Ectodermal cell (in vitro differentiated cells): Measurements from ENCODE around the gene PPP2CA.
"Not testable (repeated sequence)": the region's sequence is repeated elsewhere in the genome, so short reads cannot be mapped to it uniquely, and the experiment has no call there.

Experiments used
- H3K27ac ChIP-seq: 2 replicates; pipeline ENCODE4 v1.7.0; 2013; ENCODE audit warnings: mild to moderate bottlenecking, low read depth, low read length; ENCODE audit not compliant: insufficient read depth, poor library complexity, severe bottlenecking
- H3K27me3 ChIP-seq: 2 replicates; pipeline ENCODE4 v1.7.0; 2013; ENCODE audit warnings: mild to moderate bottlenecking, low read length; ENCODE audit not compliant: insufficient read depth, control insufficient read depth, poor library complexity, severe bottlenecking
- H3K36me3 ChIP-seq: one replicate; pipeline ENCODE4 v1.7.0; 2013; ENCODE audit warnings: low read length; ENCODE audit not compliant: control insufficient read depth, insufficient read depth
- H3K4me1 ChIP-seq: one replicate; pipeline ENCODE4 v1.7.0; 2013; ENCODE audit warnings: low read length; ENCODE audit not compliant: control insufficient read depth, insufficient read depth
- H3K4me3 ChIP-seq: 2 replicates; pipeline ENCODE4 v1.7.0; 2013; ENCODE audit warnings: low read depth, low read length, control low read depth; ENCODE audit not compliant: insufficient read depth
- H3K9me3 ChIP-seq: 2 replicates; pipeline ENCODE4 v1.7.0; 2013; ENCODE audit warnings: mild to moderate bottlenecking, low read length, moderate library complexity; ENCODE audit not compliant: control insufficient read depth
- WGBS, 2 experiments: methylation state at CpG; one replicate each; pipeline ENCODE4 v1.1.7; 2013; ENCODE audit warnings: missing lambda C conversion rate in 2 of 2; 5-methylcytosine and 5-hydroxymethylcytosine counted together

Gene PPP2CA

GRCh38 chr5:134255418-134256150 is 29.7 kb upstream of the PPP2CA start:
- no peaks in the 10 kb centered on the region for H3K36me3 ChIP-seq
- H3K27ac ChIP-seq, result no peak overlapping the region
- H3K27me3 ChIP-seq, result no peaks in the 10 kb centered on the region
- H3K4me1 ChIP-seq, result no peaks in the 10 kb centered on the region
- no peaks in the 10 kb centered on the region for H3K9me3 ChIP-seq
- H3K4me3 ChIP-seq, result no peak overlapping the region
- 87 to 90% methylated on average over 2 of the region's 2 CpGs for WGBS, 2 experiments

- not testable (repeated sequence) for H3K9me3 ChIP-seq, H3K36me3 ChIP-seq, H3K4me3 ChIP-seq, H3K27me3 ChIP-seq, H3K4me1 ChIP-seq, H3K27ac ChIP-seq
- WGBS, 2 experiments, result 88 to 93% methylated on average over 7 to 8 of the region's 8 CpGs
Measured at GRCh38 chr5:134253368-134254153, 27.7 kb upstream of the PPP2CA start.

GRCh38 chr5:134252671-134253070 is 26.8 kb upstream of the PPP2CA start:
- Histone ChIP-seq H3K27me3 (no peaks in the 10 kb centered on the region), H3K27ac (no peak overlapping the region)
- 83 to 85% methylated on average over 5 of the region's 5 CpGs for WGBS, 2 experiments

GRCh38 chr5:134250949-134251348 is 25.1 kb upstream of the PPP2CA start:
- WGBS, 2 experiments, result 85 to 95% methylated on average over 3 of the region's 3 CpGs
- Histone ChIP-seq H3K9me3 (no peaks in the 10 kb centered on the region), H3K27me3 (no peaks in the 10 kb centered on the region), H3K27ac (no peak overlapping the region), H3K4me3 (no peak overlapping the region), H3K4me1 (peaks cover 7% of the 10 kb centered on the region), H3K36me3 (no peaks in the 10 kb centered on the region)

More at GRCh38 chr5:134252671-134253070, 26.8 kb upstream of the PPP2CA start:
- no peak overlapping the region for H3K4me3 ChIP-seq
- peaks cover under 1% of the 10 kb centered on the region for H3K4me1 ChIP-seq
- no peaks in the 10 kb centered on the region for H3K9me3 ChIP-seq
- H3K36me3 ChIP-seq, result no peaks in the 10 kb centered on the region

GRCh38 chr5:134249469-134250379 is 23.9 kb upstream of the PPP2CA start:
- Histone ChIP-seq H3K27ac (no peak overlapping the region), H3K4me3 (no peak overlapping the region), H3K9me3 (no peaks in the 10 kb centered on the region), H3K36me3 (no peaks in the 10 kb centered on the region), H3K4me1 (peaks cover 7% of the 10 kb centered on the region), H3K27me3 (no peaks in the 10 kb centered on the region)
- WGBS, 2 experiments, result 89 to 90% methylated on average over 15 of the region's 15 CpGs

- WGBS, 2 experiments, result 74 to 81% methylated on average over 3 of the region's 3 CpGs
- Histone ChIP-seq H3K9me3 (no peaks in the 10 kb centered on the region), H3K27me3 (no peaks in the 10 kb centered on the region), H3K4me3 (no peak overlapping the region), H3K36me3 (no peaks in the 10 kb centered on the region), H3K4me1 (peaks cover 7% of the 10 kb centered on the region), H3K27ac (no peak overlapping the region)
Measured at GRCh38 chr5:134248256-134248655, 22.4 kb upstream of the PPP2CA start.

GRCh38 chr5:134247428-134248224 is 21.8 kb upstream of the PPP2CA start:
- Histone ChIP-seq H3K27ac (no peak overlapping the region), H3K27me3 (no peaks in the 10 kb centered on the region), H3K36me3 (no peaks in the 10 kb centered on the region), H3K4me1 (peaks cover 7% of the 10 kb centered on the region), H3K4me3 (no peak overlapping the region), H3K9me3 (no peaks in the 10 kb centered on the region)
- 56 to 62% methylated on average over 6 of the region's 6 CpGs for WGBS, 2 experiments

- H3K4me1 ChIP-seq, result peaks cover 7% of the 10 kb centered on the region
- no peak overlapping the region for H3K27ac ChIP-seq
- no peaks in the 10 kb centered on the region for H3K36me3 ChIP-seq
- WGBS, 2 experiments, result 93% methylated on average over 5 of the region's 5 CpGs
- no peak overlapping the region for H3K4me3 ChIP-seq
- H3K9me3 ChIP-seq, result no peaks in the 10 kb centered on the region
- no peaks in the 10 kb centered on the region for H3K27me3 ChIP-seq
Measured at GRCh38 chr5:134246771-134247427, 21.0 kb upstream of the PPP2CA start.

- Histone ChIP-seq H3K36me3 (no peaks in the 10 kb centered on the region), H3K4me3 (no peak overlapping the region), H3K27me3 (no peaks in the 10 kb centered on the region), H3K4me1 (peaks cover 7% of the 10 kb centered on the region), H3K27ac (no peak overlapping the region), H3K9me3 (no peaks in the 10 kb centered on the region)
- 96 to 97% methylated on average over 2 of the region's 2 CpGs for WGBS, 2 experiments
Measured at GRCh38 chr5:134245692-134246091, 19.8 kb upstream of the PPP2CA start.
